Stimulated activated CD4-positive, alpha-beta T cell treated with anti-CD3 and anti-CD28 coated beads, Interleukin-12 subunit alpha, Interleukin-12 subunit beta, amount 100 ng/mL, for 48 hours (primary cell): ENCODE measurements around the gene KASH5.

Experiments used
- DNase-seq, 3 donors: peaks; one replicate each; pipeline ENCODE4 v3.0.0-alpha.2; 2020; ENCODE audit warnings: low read depth in 2 of 3, low spot score in 1 of 3

KASH5 gene

GRCh38 chr19:49393881-49394280 is 5.8 kb downstream of the KASH5 start:
- no peak for DNase-seq

GRCh38 chr19:49395581-49396407 is 7.7 kb downstream of the KASH5 start:
- no peak for DNase-seq

- no peak for DNase-seq
Observed at GRCh38 chr19:49396738-49397505, 8.9 kb downstream of the KASH5 start.

GRCh38 chr19:49398001-49398615 is 10.1 kb downstream of the KASH5 start:
- DNase-seq, result no peak

GRCh38 chr19:49398931-49399330 is 10.9 kb downstream of the KASH5 start:
- DNase-seq, result no peak

GRCh38 chr19:49400029-49400428 is 12.0 kb downstream of the KASH5 start:
- DNase-seq, result no peak

GRCh38 chr19:49403404-49404187 is 15.5 kb downstream of the KASH5 start:
- DNase-seq, result no peak

- DNase-seq, result no peak
Observed at GRCh38 chr19:49407079-49407478, 19.0 kb downstream of the KASH5 start.

- no peak for DNase-seq
Observed at GRCh38 chr19:49407482-49408015, 19.5 kb downstream of the KASH5 start.

- no peak for DNase-seq
Observed at GRCh38 chr19:49408816-49409440, 20.9 kb downstream of the KASH5 start.

- no peak for DNase-seq
Observed at GRCh38 chr19:49409441-49410029, 21.5 kb downstream of the KASH5 start.

- DNase-seq, result no peak
Observed at GRCh38 chr19:49411681-49412326, 23.8 kb downstream of the KASH5 start.

- no peak for DNase-seq
Observed at GRCh38 chr19:49413348-49413747, 25.3 kb downstream of the KASH5 start.

GRCh38 chr19:49414256-49414655 is 26.2 kb downstream of the KASH5 start:
- no peak for DNase-seq

GRCh38 chr19:49415102-49415809 is 27.2 kb downstream of the KASH5 start:
- DNase-seq, result no peak

GRCh38 chr19:49415810-49416200 is 27.8 kb downstream of the KASH5 start:
- no peak for DNase-seq

GRCh38 chr19:49417088-49417487 is 29.0 kb downstream of the KASH5 start:
- no peak for DNase-seq

GRCh38 chr19:49418511-49418910 is 30.5 kb downstream of the KASH5 start:
- DNase-seq, result no peak

- no peak for DNase-seq
Observed at GRCh38 chr19:49419173-49419572, 31.1 kb downstream of the KASH5 start.
